Stomach (tissue), 9 donors: ENCODE results near the gene FBXO41. TPM values are rescaled to one million over a fixed set of nuclear protein-coding genes. Genes with fewer than 3 reads are reported as not detected.
A peak's percentile ranks its signal among the peaks of the same experiment; 100 is the strongest.

Source experiments
- DNase-seq, 2 donors: peaks; one replicate each; pipeline versions ENCODE4 v3.0.0 to v3.0.0-alpha.2; 2013 to 2019
- H3K27ac ChIP-seq, 5 donors: fragments of 200-600 bp in 4 of 5; sonication (generic) in 4 of 5; one replicate each; pipeline ENCODE4 v1.5.1; 2013 to 2019; ENCODE audit warnings: mild to moderate bottlenecking in 1 of 5, moderate library complexity in 1 of 5
- H3K27me3 ChIP-seq, 3 donors: fragments of 200-600 bp; sonication (generic); one replicate each; pipeline ENCODE4 v1.5.1; 2017 to 2019; ENCODE audit warnings: mixed run types in 1 of 3
- H3K36me3 ChIP-seq, 4 donors: fragments of 200-600 bp; sonication (generic); 1 replicate in 3 of 4; 2 replicates in 1 of 4; pipeline ENCODE4 v1.5.1; 2016 to 2019
- H3K4me1 ChIP-seq, 4 donors: fragments of 200-600 bp; sonication (generic); one replicate each; pipeline ENCODE4 v1.5.1; 2016 to 2019
- H3K4me3 ChIP-seq, 4 donors: fragments of 200-600 bp; sonication (generic) in 3 of 4; one replicate each; pipeline ENCODE4 v1.5.1; 2016 to 2019; ENCODE audit warnings: mild to moderate bottlenecking in 1 of 4
- H3K9me3 ChIP-seq, 4 donors: fragments of 200-600 bp; sonication (generic); one replicate each; pipeline ENCODE4 v1.5.1; 2016 to 2019
- EP300 ChIP-seq: sonication (generic); formaldehyde crosslinking; IDR thresholded peaks from one replicate; pipeline ENCODE4 v1.6.1; 2017; ENCODE audit warnings: antibody characterized with exemption
- POLR2A ChIP-seq, 4 donors: fragments of 450-650 bp; IDR thresholded peaks; one replicate each; pipeline ENCODE4 v1.6.1; 2016; ENCODE audit warnings: antibody characterized with exemption in 4 of 4, control low read depth in 2 of 4, mild to moderate bottlenecking in 1 of 4, moderate library complexity in 1 of 4
- POLR2AphosphoS5 ChIP-seq, 3 donors: sonication (generic); formaldehyde crosslinking; IDR thresholded peaks; one replicate each; pipeline ENCODE4 v1.6.1; 2016; ENCODE audit warnings: antibody characterized with exemption in 3 of 3
- WGBS, 5 donors: extraction: QIAGEN DNeasy Blood & Tissue Kit in 3 of 5; methylation state at CpG; one replicate each; pipeline versions ENCODE4 v1.1.5 to v1.1.7; 2013 to 2018; 5-methylcytosine and 5-hydroxymethylcytosine counted together
- intact Hi-C: fragments of 100-400 bp; cut with DNase I; formaldehyde crosslinking; loops from one replicate; pipeline ENCODE4 v1.15.1; 2023; ENCODE audit warnings: low total_unique reads
- polyA plus RNA-seq, 3 donors: library from polyadenylated mRNA; stranded (reverse); fragments of 200-250 nt; gene quantifications; one replicate each; pipeline ENCODE4 v1.2.3, GENCODE V29; 2013
- total RNA-seq, 5 donors: library from RNA; depleted of rRNA; stranded (reverse); fragments of >200 nt; gene quantifications; one replicate each; pipeline versions ENCODE4 v1.1.0 to v1.2.3, GENCODE V29; 2014 to 2016
- TF ChIP-seq, protein P1 (sequence below), 7 experiments: fragments of 450-650 bp in 4 of 7; fragments of 200-600 bp in 3 of 7; sonication (generic) in 3 of 7; IDR thresholded peaks; one replicate each; pipeline ENCODE4 v1.5.1; 2016 to 2019; ENCODE audit warnings: antibody characterized with exemption in 7 of 7, control low read depth in 2 of 7, mild to moderate bottlenecking in 1 of 7
- donor health status: healthy with polysubstance abuse.
- donor health status: Bipolar disorder and iron deficiency.
- donor health status: healthy.

FBXO41 gene
- total and polyA plus RNA-seq, 8 donors = 0.55 to 16.8 (median 2.6) TPM

DNA sequence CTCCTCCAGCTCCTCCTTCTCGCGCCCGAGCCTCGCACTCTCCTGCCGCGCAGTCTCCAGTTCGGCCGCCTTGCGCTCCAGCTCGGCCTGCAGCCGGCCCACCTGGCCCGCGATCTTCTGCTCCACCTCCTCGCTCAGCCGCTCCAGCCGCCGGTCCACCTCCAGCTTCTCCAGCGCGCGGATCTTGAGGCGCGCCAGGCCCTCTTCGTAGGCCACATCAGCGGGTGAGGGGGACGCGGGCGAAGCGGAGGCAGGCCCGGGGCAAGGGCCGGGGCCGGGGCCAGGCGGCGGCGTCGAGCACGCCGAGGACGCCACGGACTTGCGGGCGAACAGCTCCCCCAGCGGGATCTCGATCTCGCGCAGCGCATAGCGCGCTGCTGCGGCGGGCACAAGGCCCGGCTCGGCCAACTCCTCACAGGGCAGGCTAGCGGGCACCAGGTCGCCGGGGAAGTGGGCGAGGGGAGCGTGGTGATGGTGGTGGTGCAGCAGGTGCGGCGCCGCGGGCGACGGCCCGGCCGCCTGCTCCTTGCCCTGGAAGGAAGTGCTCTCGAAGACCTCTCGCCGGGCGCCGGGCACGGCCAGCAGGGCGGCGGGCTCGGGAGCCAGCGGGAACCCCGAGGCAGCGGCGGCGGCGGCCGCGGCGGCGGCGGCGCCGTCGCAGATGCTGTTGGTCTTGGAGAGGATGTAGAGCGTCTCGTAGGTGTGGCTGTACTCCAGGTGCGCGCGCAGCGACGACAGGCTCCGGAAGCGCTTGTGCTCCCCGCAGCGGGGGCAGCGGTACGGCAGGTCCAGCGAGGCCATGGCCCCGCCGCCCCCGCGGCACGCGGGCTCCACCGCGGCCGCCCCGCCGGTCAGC is 15.2 kb downstream of the FBXO41 start:
- Histone ChIP-seq H3K9me3 (peaks cover 0 to 6% (median 0%) of the 10 kb centered on the region in 4 donors), H3K27me3 (peaks cover 0 to 50% (median 12%) of the 10 kb centered on the region in 3 donors), H3K27ac (peak overlapping the region in 1 of 5 donors; percentile 45), H3K4me1 (peaks cover 11 to 17% (median 12%) of the 10 kb centered on the region in 4 donors), H3K4me3 (peak overlapping the region; percentile 31 to 51 (median 36)), H3K36me3 (peaks cover 0 to 3% (median 0%) of the 10 kb centered on the region in 4 donors)
- intact Hi-C loops = no loop called here
- TF ChIP-seq POLR2A (IDR thresholded peaks at IDR 0.05) (no peak), POLR2AphosphoS5 (IDR thresholded peaks at IDR 0.05) (peak in 1 of 3 donors; percentile 15), EP300 (no peak)
- TF ChIP-seq, protein P1, sequence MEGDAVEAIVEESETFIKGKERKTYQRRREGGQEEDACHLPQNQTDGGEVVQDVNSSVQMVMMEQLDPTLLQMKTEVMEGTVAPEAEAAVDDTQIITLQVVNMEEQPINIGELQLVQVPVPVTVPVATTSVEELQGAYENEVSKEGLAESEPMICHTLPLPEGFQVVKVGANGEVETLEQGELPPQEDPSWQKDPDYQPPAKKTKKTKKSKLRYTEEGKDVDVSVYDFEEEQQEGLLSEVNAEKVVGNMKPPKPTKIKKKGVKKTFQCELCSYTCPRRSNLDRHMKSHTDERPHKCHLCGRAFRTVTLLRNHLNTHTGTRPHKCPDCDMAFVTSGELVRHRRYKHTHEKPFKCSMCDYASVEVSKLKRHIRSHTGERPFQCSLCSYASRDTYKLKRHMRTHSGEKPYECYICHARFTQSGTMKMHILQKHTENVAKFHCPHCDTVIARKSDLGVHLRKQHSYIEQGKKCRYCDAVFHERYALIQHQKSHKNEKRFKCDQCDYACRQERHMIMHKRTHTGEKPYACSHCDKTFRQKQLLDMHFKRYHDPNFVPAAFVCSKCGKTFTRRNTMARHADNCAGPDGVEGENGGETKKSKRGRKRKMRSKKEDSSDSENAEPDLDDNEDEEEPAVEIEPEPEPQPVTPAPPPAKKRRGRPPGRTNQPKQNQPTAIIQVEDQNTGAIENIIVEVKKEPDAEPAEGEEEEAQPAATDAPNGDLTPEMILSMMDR (IDR thresholded peaks at IDR 0.05) = peak in 1 of 7 experiments; percentile 5
- DNase-seq = peak; percentile 69 to 85
- 5 to 38% (median 13%) methylated on average over 36 to 113 of the region's 113 CpGs for WGBS, 5 donors

- peaks cover 0 to 5% (median 2%) of the 10 kb centered on the region in 4 donors for H3K36me3 ChIP-seq
- intact Hi-C loops = no loop called here
- peak overlapping the region; percentile 31 to 51 (median 36) for H3K4me3 ChIP-seq
- peaks cover 11 to 17% (median 12%) of the 10 kb centered on the region in 4 donors for H3K4me1 ChIP-seq
- peaks cover 0 to 50% (median 12%) of the 10 kb centered on the region in 3 donors for H3K27me3 ChIP-seq
- 22 to 51% (median 35%) methylated on average over 13 to 14 of the region's 14 CpGs for WGBS, 5 donors
- H3K27ac ChIP-seq = no peak overlapping the region
- TF ChIP-seq POLR2AphosphoS5 (IDR thresholded peaks at IDR 0.05) (no peak), POLR2A (IDR thresholded peaks at IDR 0.05) (no peak), EP300 (no peak)
- TF ChIP-seq, protein P1 (IDR thresholded peaks at IDR 0.05) = no peak
- DNase-seq = no peak
- no peaks in the 10 kb centered on the region for H3K9me3 ChIP-seq
Measured at GRCh38 chr2:73268366-73268829, 15.9 kb downstream of the FBXO41 start.

DNA sequence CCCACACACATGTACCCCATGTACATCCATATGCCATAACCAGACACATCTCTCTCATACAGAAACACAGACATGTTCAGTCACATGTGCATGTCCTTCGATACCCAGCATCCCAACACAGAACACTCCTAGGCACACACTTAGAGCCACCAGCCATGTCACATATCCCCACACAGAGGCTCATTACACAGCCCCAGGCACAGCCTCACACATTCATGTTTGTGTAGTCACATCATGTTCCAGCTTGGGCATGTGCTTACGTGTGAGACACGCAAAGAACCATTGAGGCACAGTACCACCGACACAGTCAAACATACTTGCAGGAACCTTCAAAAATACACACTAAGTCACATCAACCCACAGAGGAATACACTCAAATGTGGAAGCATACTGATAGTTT is 17.3 kb downstream of the FBXO41 start:
- Histone ChIP-seq H3K9me3 (no peaks in the 10 kb centered on the region), H3K36me3 (peaks cover 0 to 9% (median 2%) of the 10 kb centered on the region in 4 donors), H3K4me3 (no peak overlapping the region), H3K27ac (no peak overlapping the region), H3K27me3 (peaks cover 0 to 50% (median 12%) of the 10 kb centered on the region in 3 donors), H3K4me1 (peaks cover 11 to 17% (median 12%) of the 10 kb centered on the region in 4 donors)
- TF ChIP-seq EP300 (no peak), POLR2A (IDR thresholded peaks at IDR 0.05) (no peak), POLR2AphosphoS5 (IDR thresholded peaks at IDR 0.05) (no peak)
- TF ChIP-seq, protein P1 (IDR thresholded peaks at IDR 0.05) = no peak
- 95 to 99% (median 98%) methylated on average over 4 of the region's 4 CpGs for WGBS, 5 donors
- no peak for DNase-seq
- intact Hi-C loops = no loop called here

- DNase-seq = no peak
Measured at GRCh38 chr2:73266061-73266901, 18.0 kb downstream of the FBXO41 start.

More at GRCh38 chr2:73266061-73266901, 18.0 kb downstream of the FBXO41 start:
- Histone ChIP-seq H3K9me3 (no peaks in the 10 kb centered on the region), H3K27me3 (peaks cover 0 to 49% (median 12%) of the 10 kb centered on the region in 3 donors), H3K36me3 (peaks cover 0 to 9% (median 2%) of the 10 kb centered on the region in 4 donors), H3K27ac (no peak overlapping the region), H3K4me3 (no peak overlapping the region), H3K4me1 (peaks cover 11 to 17% (median 12%) of the 10 kb centered on the region in 4 donors)
- intact Hi-C loops = no loop called here
- WGBS, 5 donors = 87 to 96% (median 90%) methylated on average over 10 to 26 of the region's 26 CpGs
- TF ChIP-seq POLR2AphosphoS5 (IDR thresholded peaks at IDR 0.05) = no peak
- TF ChIP-seq EP300 = no peak
- no peak for TF ChIP-seq POLR2A (IDR thresholded peaks at IDR 0.05)
